Colonic mucosa (tissue), 4 donors: Measurements from ENCODE around the gene WWOX. TPM values are rescaled to one million over a fixed set of nuclear protein-coding genes. Genes with fewer than 3 reads are reported as not detected.

Experiments
- DNase-seq: peaks from one replicate; pipeline ENCODE4 v3.0.0-alpha.2; 2020
- H3K27ac ChIP-seq: fragments of 200-600 bp; one replicate; pipeline ENCODE4 v1.8.0; 2021
- H3K27me3 ChIP-seq: fragments of 200-600 bp; one replicate; pipeline ENCODE4 v1.8.0; 2021
- H3K36me3 ChIP-seq: fragments of 200-600 bp; one replicate; pipeline ENCODE4 v1.8.0; 2021
- H3K4me1 ChIP-seq: fragments of 200-600 bp; one replicate; pipeline ENCODE4 v1.8.0; 2021; ENCODE audit warnings: mild to moderate bottlenecking
- H3K4me3 ChIP-seq: fragments of 200-600 bp; one replicate; pipeline ENCODE4 v1.8.0; 2021
- H3K9ac ChIP-seq, 2 donors: one replicate each; pipeline ENCODE4 v1.7.0; 2013; ENCODE audit warnings: control low read depth in 2 of 2, low read depth in 2 of 2, low read length in 2 of 2
- H3K9me3 ChIP-seq: fragments of 200-600 bp; one replicate; pipeline ENCODE4 v1.8.0; 2021
- CTCF ChIP-seq: fragments of 200-600 bp; IDR thresholded peaks from one replicate; pipeline ENCODE4 v1.8.0; 2022; ENCODE audit warnings: antibody characterized with exemption, mild to moderate bottlenecking
- intact Hi-C: fragments of 100-400 bp; cut with DNase I; formaldehyde crosslinking; loops from one replicate; pipeline ENCODE4 v1.14.1; 2022
- total RNA-seq, 2 donors: library from RNA; stranded (reverse); fragmentation: NEBNext Ultra II Directional in 1 of 2; extraction: Animal tissue kit (Norgen Biotek cat#: 25700) in 1 of 2; gene quantifications; one replicate each; pipeline ENCODE4 v1.2.1, GENCODE V29; 2021
- donor health status: healthy.
- donor health status: DM: no; HTN: no; CAD: no.
- donor health status: DM: no; HTN: no; CAD: no.

WWOX gene
- total RNA-seq, 2 donors from 2014 or later = 7.2 to 11.0 TPM

- TF ChIP-seq CTCF = no peak
- no peak for DNase-seq
- H3K9me3 ChIP-seq = no peaks in the 10 kb centered on the region
- H3K27ac ChIP-seq = no peak overlapping the region
- H3K4me1 ChIP-seq = no peaks in the 10 kb centered on the region
- no peaks in the 10 kb centered on the region for H3K36me3 ChIP-seq
- no peak overlapping the region for H3K9ac ChIP-seq
- H3K4me3 ChIP-seq = no peak overlapping the region
- no peaks in the 10 kb centered on the region for H3K27me3 ChIP-seq
- intact Hi-C loops = no loop called here
These were observed 873.5 kb downstream of the WWOX start for GRCh38 chr16:78972986-78973385.

DNA sequence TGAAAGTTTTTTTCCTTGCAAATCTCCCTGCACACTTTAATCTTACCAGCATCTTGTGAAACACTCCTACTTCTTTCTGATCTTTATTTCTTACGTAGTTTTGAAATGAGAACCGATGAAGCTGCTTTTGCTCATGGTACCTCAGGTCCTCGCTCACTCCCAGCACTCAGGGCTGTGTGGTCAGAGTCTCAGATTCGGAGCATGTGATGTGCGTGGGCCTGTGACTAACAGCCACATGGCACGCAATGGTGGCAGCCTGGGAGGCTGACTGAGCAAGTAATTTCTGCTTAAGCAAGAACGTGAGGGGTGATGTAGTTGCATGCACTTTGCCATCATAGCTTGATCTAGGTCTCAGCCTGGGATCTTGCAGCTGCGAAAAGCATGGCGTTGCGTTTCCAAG lies 876.8 kb downstream of the WWOX start:
- H3K9ac ChIP-seq = no peak overlapping the region
- no peak for DNase-seq
- no peak overlapping the region for H3K27ac ChIP-seq
- no peak for TF ChIP-seq CTCF
- no peaks in the 10 kb centered on the region for H3K36me3 ChIP-seq
- intact Hi-C loops = no loop called here
- H3K27me3 ChIP-seq = no peaks in the 10 kb centered on the region
- no peak overlapping the region for H3K4me3 ChIP-seq
- no peaks in the 10 kb centered on the region for H3K4me1 ChIP-seq
- no peaks in the 10 kb centered on the region for H3K9me3 ChIP-seq

DNA sequence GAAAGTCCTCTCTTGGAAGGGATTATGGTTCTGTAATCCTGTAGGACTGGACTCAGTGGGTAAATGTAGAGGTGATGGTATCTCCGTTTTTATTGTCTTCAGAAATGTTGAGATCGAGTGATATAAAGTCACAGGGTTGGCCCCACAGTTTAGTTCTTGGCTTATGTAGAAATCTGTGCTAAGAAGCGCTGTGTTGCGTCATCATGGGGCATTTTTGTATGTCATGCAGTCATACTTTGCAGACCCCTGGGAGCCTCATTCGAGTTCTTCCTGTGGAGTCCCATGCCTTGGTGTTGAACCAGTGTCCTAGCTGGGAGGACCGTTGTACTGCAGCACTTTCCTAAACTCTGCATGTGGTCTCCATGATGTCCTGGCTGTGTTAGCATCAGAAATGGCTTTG lies 881.4 kb downstream of the WWOX start:
- Histone ChIP-seq H3K27me3 (no peaks in the 10 kb centered on the region), H3K9me3 (no peaks in the 10 kb centered on the region), H3K27ac (no peak overlapping the region), H3K4me3 (no peak overlapping the region), H3K9ac (no peak overlapping the region), H3K36me3 (no peaks in the 10 kb centered on the region), H3K4me1 (no peaks in the 10 kb centered on the region)
- TF ChIP-seq CTCF = no peak
- no peak for DNase-seq
- intact Hi-C loops = no loop called here

DNA sequence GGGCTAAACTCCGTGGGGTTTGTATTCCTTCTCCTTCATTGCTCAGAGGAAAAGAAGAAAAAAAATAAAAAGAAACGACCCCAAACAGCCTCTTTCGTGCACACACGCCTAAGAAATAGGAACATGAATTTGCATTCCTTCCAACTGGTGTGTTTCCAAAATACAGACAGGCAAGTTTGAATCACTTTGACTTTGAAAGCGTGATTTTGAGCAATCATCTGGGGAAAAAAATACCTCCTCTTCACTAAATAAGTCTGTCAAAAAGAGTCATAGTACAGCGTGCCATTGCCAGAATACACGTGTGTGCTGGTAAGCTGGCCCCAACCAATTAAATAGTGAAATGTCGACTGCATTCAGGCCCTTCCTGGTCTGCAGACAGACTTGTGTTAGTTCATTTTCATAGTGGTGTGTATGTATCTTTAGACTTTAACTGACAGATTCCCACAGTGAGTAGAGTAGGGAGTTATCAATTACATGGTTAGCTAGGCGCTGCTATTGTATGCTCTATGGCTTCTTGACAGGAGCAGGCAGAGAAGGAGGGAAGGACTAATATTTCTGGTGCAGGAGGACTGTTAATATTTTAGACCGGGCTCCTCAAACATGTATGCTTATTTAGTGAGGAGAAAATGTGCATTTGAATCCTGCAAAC lies 882.8 kb downstream of the WWOX start:
- no peak overlapping the region for H3K9ac ChIP-seq
- H3K4me1 ChIP-seq = no peaks in the 10 kb centered on the region
- no peak for DNase-seq
- no peak for TF ChIP-seq CTCF
- H3K4me3 ChIP-seq = no peak overlapping the region
- H3K27me3 ChIP-seq = no peaks in the 10 kb centered on the region
- intact Hi-C loops = no loop called here
- no peaks in the 10 kb centered on the region for H3K9me3 ChIP-seq
- no peaks in the 10 kb centered on the region for H3K36me3 ChIP-seq
- no peak overlapping the region for H3K27ac ChIP-seq

DNA sequence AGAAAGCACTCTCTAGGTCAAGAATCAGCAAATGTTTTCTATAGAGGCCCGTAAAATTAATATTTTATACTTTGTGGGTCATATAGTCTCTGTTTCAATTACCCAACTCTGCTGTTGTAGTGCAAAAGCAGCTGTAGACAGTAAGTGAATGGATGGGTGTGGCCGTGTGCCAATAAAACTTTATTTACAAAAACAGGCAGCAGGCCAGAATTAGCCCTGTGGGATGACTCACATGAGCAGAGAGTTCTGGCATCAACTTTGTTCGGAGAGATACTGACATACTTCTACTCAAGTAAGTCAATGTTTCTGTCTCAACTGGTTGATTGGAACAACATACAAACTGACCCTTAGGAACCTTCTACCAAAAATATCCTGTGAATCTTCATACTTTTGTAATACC lies 884.9 kb downstream of the WWOX start:
- Histone ChIP-seq H3K27ac (no peak overlapping the region), H3K9me3 (no peaks in the 10 kb centered on the region), H3K27me3 (no peaks in the 10 kb centered on the region), H3K36me3 (no peaks in the 10 kb centered on the region), H3K9ac (no peak overlapping the region), H3K4me3 (no peak overlapping the region), H3K4me1 (no peaks in the 10 kb centered on the region)
- intact Hi-C loops = no loop called here
- DNase-seq = peak; percentile 35
- TF ChIP-seq CTCF = no peak
